H1 (cell line): ENCODE measurements around the gene GXYLT2. TPM values are rescaled to one million over a fixed set of nuclear protein-coding genes. Genes with fewer than 3 reads are reported as not detected.

Experiments
- CTCF ChIA-PET: fragments of 300-600 bp; sonication (Branson Sonifier 250); formaldehyde crosslinking; loops from one replicate; lab custom pipeline; 2021; ENCODE audit not compliant: partially characterized antibody; lab: Charles Lee
- POLR2A ChIA-PET: fragments of 300-600 bp; sonication (Branson Sonifier 250); formaldehyde crosslinking; loops from one replicate; lab custom pipeline; 2021; ENCODE audit warnings: inconsistent platforms; ENCODE audit not compliant: partially characterized antibody; lab: Charles Lee
- DNase-seq, 2 experiments: peaks; one replicate each; pipeline versions ENCODE4 v3.0.0 to v3.0.0-alpha.2; 2010 to 2022; ENCODE audit warnings: low spot score in 2 of 2, low read depth in 1 of 2, mixed read lengths in 1 of 2
- FAIRE-seq: peaks from 2 replicates; lab custom pipeline; 2011; peaks lifted over from hg19 to GRCh38; lab: Jason Lieb, UNC
- H2AFZ ChIP-seq: 2 replicates; pipeline ENCODE4 v1.8.1; 2012; ENCODE audit warnings: low read length, inconsistent platforms
- H2AK5ac ChIP-seq: 2 replicates; pipeline ENCODE4 v1.6.1; 2013; ENCODE audit warnings: low read depth, low read length
- H2BK120ac ChIP-seq: replicated peaks from 2 replicates; pipeline ENCODE3; 2013; ENCODE audit warnings: low read depth, low read length, inconsistent platforms
- H2BK12ac ChIP-seq: 2 replicates; pipeline ENCODE4 v1.6.1; 2013; ENCODE audit warnings: low read depth, low read length
- H2BK15ac ChIP-seq: 2 replicates; pipeline ENCODE4 v1.6.1; 2013; ENCODE audit warnings: low read length
- H2BK20ac ChIP-seq: 2 replicates; pipeline ENCODE4 v1.6.1; 2013; ENCODE audit warnings: low read length
- H2BK5ac ChIP-seq: 2 replicates; pipeline ENCODE4 v1.6.1; 2013; ENCODE audit warnings: low read depth, low read length
- H3K14ac ChIP-seq: 2 replicates; pipeline ENCODE4 v1.6.1; 2013; ENCODE audit warnings: inconsistent platforms; ENCODE audit not compliant: insufficient read length
- H3K18ac ChIP-seq: 2 replicates; pipeline ENCODE4 v1.6.1; 2013; ENCODE audit warnings: low read length; ENCODE audit errors: extremely low read depth
- H3K23ac ChIP-seq: 2 replicates; pipeline ENCODE4 v1.6.1; 2013; ENCODE audit warnings: inconsistent platforms; ENCODE audit not compliant: insufficient read length
- H3K23me2 ChIP-seq: 2 replicates; pipeline ENCODE4 v1.6.1; 2013; ENCODE audit warnings: low read depth, low read length
- H3K27ac ChIP-seq: 2 replicates; pipeline ENCODE4 v1.6.1; 2011; ENCODE audit warnings: low read depth, low read length, inconsistent platforms
- H3K27me3 ChIP-seq, 4 experiments: replicated peaks in 1 of 4; 1 replicate in 1 of 4; 2 replicates in 3 of 4; pipeline versions ENCODE4 v1.6.1 to v1.8.1; 2011 to 2013; ENCODE audit warnings: low read length in 3 of 4, mild to moderate bottlenecking in 3 of 4, inconsistent platforms in 2 of 4, mixed read lengths in 2 of 4, moderate library complexity in 1 of 4; ENCODE audit not compliant: control insufficient read depth in 3 of 4, insufficient read depth in 3 of 4; ENCODE audit errors: extremely low read depth in 1 of 4
- H3K36me3 ChIP-seq, 4 experiments: 2 replicates each; pipeline versions ENCODE4 v1.6.1 to v1.8.1; 2011 to 2013; ENCODE audit warnings: mild to moderate bottlenecking in 4 of 4, low read length in 3 of 4, moderate library complexity in 2 of 4, control low read depth in 1 of 4, inconsistent platforms in 1 of 4; ENCODE audit not compliant: insufficient read depth in 4 of 4, control insufficient read depth in 2 of 4
- H3K4ac ChIP-seq: replicated peaks from 2 replicates; pipeline ENCODE3; 2013; ENCODE audit warnings: low read length, low read depth, mixed read lengths, inconsistent platforms; ENCODE audit not compliant: insufficient read length
- H3K4me1 ChIP-seq, 4 experiments: replicated peaks in 1 of 4; 1 replicate in 1 of 4; 2 replicates in 3 of 4; pipeline versions ENCODE4 v1.6.1 to v1.8.1; 2011 to 2013; ENCODE audit warnings: low read length in 3 of 4, inconsistent platforms in 2 of 4, mixed read lengths in 1 of 4; ENCODE audit not compliant: insufficient read depth in 4 of 4, control insufficient read depth in 3 of 4
- H3K4me2 ChIP-seq, 2 experiments: 2 replicates each; pipeline versions ENCODE4 v1.6.1 to v1.8.1; 2011 to 2013; ENCODE audit warnings: low read depth in 2 of 2, low read length in 2 of 2, control low read depth in 1 of 2, inconsistent platforms in 1 of 2, mild to moderate bottlenecking in 1 of 2; ENCODE audit not compliant: insufficient read depth in 1 of 2
- H3K4me3 ChIP-seq, 4 experiments: fragments of 200-600, 300-600 bp in 1 of 4; sonication (generic), shearing (Covaris generic), sonication (Bioruptor Twin) in 1 of 4; 2 replicates each; pipeline versions ENCODE4 v1.5.1 to v1.8.1; 2011 to 2016; ENCODE audit warnings: low read length in 4 of 4, low read depth in 3 of 4, control low read depth in 2 of 4, inconsistent platforms in 2 of 4, mild to moderate bottlenecking in 2 of 4, mixed read lengths in 1 of 4, moderate library complexity in 1 of 4; ENCODE audit not compliant: insufficient read depth in 2 of 4; ENCODE audit errors: extremely low read depth in 1 of 4
- H3K56ac ChIP-seq: replicated peaks from 2 replicates; pipeline ENCODE3; 2013; ENCODE audit warnings: low read depth, mild to moderate bottlenecking, mixed read lengths, low read length, inconsistent platforms; ENCODE audit not compliant: insufficient read length
- H3K79me1 ChIP-seq: 2 replicates; pipeline ENCODE4 v1.6.1; 2013; ENCODE audit warnings: low read depth, low read length, control low read depth
- H3K79me2 ChIP-seq, 2 experiments: 2 replicates each; pipeline versions ENCODE4 v1.6.1 to v1.8.1; 2012 to 2013; ENCODE audit warnings: low read length in 2 of 2, mild to moderate bottlenecking in 2 of 2, inconsistent platforms in 1 of 2; ENCODE audit not compliant: insufficient read depth in 2 of 2, control insufficient read depth in 1 of 2
- H3K9ac ChIP-seq, 4 experiments: replicated peaks in 1 of 4; 1 replicate in 1 of 4; 2 replicates in 3 of 4; pipeline versions ENCODE4 v1.6.1 to v1.8.1; 2011 to 2013; ENCODE audit warnings: low read depth in 3 of 4, low read length in 3 of 4, control low read depth in 2 of 4, mild to moderate bottlenecking in 2 of 4, moderate library complexity in 2 of 4, inconsistent platforms in 1 of 4; ENCODE audit errors: extremely low read depth in 1 of 4
- H3K9me3 ChIP-seq, 2 experiments: 2 replicates each; pipeline versions ENCODE4 v1.6.1 to v1.8.1; 2012 to 2013; ENCODE audit warnings: mild to moderate bottlenecking in 2 of 2, moderate library complexity in 2 of 2, control low read depth in 1 of 2, inconsistent platforms in 1 of 2, low read depth in 1 of 2, low read length in 1 of 2, mixed read lengths in 1 of 2; ENCODE audit not compliant: insufficient read depth in 2 of 2
- H4K20me1 ChIP-seq, 2 experiments: replicated peaks in 1 of 2; 2 replicates each; pipeline versions ENCODE3 to v1.8.1; 2011 to 2013; ENCODE audit warnings: inconsistent platforms in 2 of 2, low read length in 2 of 2, mild to moderate bottlenecking in 1 of 2; ENCODE audit not compliant: insufficient read depth in 2 of 2, control insufficient read depth in 1 of 2
- H4K5ac ChIP-seq: 2 replicates; pipeline ENCODE4 v1.6.1; 2013; ENCODE audit warnings: low read length, low read depth, mixed read lengths, inconsistent platforms; ENCODE audit not compliant: insufficient read length
- H4K8ac ChIP-seq: 2 replicates; pipeline ENCODE4 v1.8.0; 2013; ENCODE audit warnings: mild to moderate bottlenecking, moderate library complexity, low read length, inconsistent platforms; ENCODE audit not compliant: insufficient read depth; ENCODE audit errors: extremely low read depth
- H4K91ac ChIP-seq: replicated peaks from 2 replicates; pipeline ENCODE3; 2013; ENCODE audit warnings: low read length, mixed read lengths, inconsistent platforms; ENCODE audit not compliant: insufficient read length
- BCL11A ChIP-seq, 2 experiments: IDR thresholded peaks; one replicate each; pipeline ENCODE4 v1.6.1; 2011; ENCODE audit warnings: low read depth in 2 of 2, low read length in 2 of 2, mild to moderate bottlenecking in 2 of 2
- CTBP2 ChIP-seq: IDR thresholded peaks from 2 replicates; pipeline ENCODE4 v1.7.0; 2011; ENCODE audit warnings: borderline replicate concordance, mild to moderate bottlenecking, moderate library complexity, mixed read lengths, low read length; ENCODE audit not compliant: insufficient read depth, insufficient read length
- EGR1 ChIP-seq: IDR thresholded peaks from 2 replicates; pipeline ENCODE4 v1.6.1; 2011; ENCODE audit warnings: low read depth, low read length, borderline replicate concordance
- NRF1 ChIP-seq: IDR thresholded peaks from 2 replicates; pipeline ENCODE4 v1.6.1; 2011; ENCODE audit warnings: mild to moderate bottlenecking, low read depth, low read length, improper control_type of control experiment
- PHF8 ChIP-seq: fragments of 200-600 bp; sonication (generic); conservative IDR thresholded peaks from 2 replicates; pipeline ENCODE4 v1.7.1; 2012; ENCODE audit warnings: low read depth, mild to moderate bottlenecking, inconsistent platforms, low read length, moderate library complexity
- RFX5 ChIP-seq: IDR thresholded peaks from 2 replicates; pipeline ENCODE4 v1.6.1; 2011; ENCODE audit warnings: low read depth, low read length, improper control_type of control experiment, borderline replicate concordance
- SP4 ChIP-seq: IDR thresholded peaks from 2 replicates; pipeline ENCODE4 v1.6.1; 2012; ENCODE audit warnings: low read length, inconsistent platforms
- TBP ChIP-seq: IDR thresholded peaks from 2 replicates; pipeline ENCODE4 v1.6.1; 2011; ENCODE audit warnings: low read depth, low read length, improper control_type of control experiment
- TCF12 ChIP-seq: IDR thresholded peaks from 2 replicates; pipeline ENCODE4 v1.6.1; 2011; ENCODE audit warnings: low read depth, mild to moderate bottlenecking, low read length
- YY1 ChIP-seq: IDR thresholded peaks from 2 replicates; pipeline ENCODE4 v1.6.1; 2011; ENCODE audit warnings: low read depth, mild to moderate bottlenecking, low read length
- WGBS, 2 experiments: shearing (Covaris generic) in 1 of 2; methylation state at CpG; one replicate each; pipeline versions ENCODE4 v1.1.6 to v1.1.7; 2013 to 2015; ENCODE audit warnings: low lambda C conversion rate in 2 of 2, mixed read lengths in 2 of 2, inconsistent platforms in 1 of 2, low coverage in 1 of 2, missing lambda C conversion rate in 1 of 2; ENCODE audit not compliant: insufficient replicate concordance in 2 of 2, insufficient coverage in 1 of 2, insufficient read length in 1 of 2; ENCODE audit errors: extremely low coverage in 1 of 2, missing lambda C conversion rate in 1 of 2; 5-methylcytosine and 5-hydroxymethylcytosine counted together
- polyA plus RNA-seq, 7 experiments: library from polyadenylated mRNA; depleted of rRNA in 3 of 7; stranded (reverse) in 5 of 7; unstranded in 2 of 7; fragments of >200 nt in 5 of 7; fragments of 200-250 nt in 2 of 7; gene quantifications; 1 replicate in 5 of 7; 2 replicates in 1 of 7; 4 replicates in 1 of 7; pipeline versions ENCODE4 v1.2.1 to v1.2.3, GENCODE V29; 2011 to 2013; ENCODE audit warnings: missing spikeins in 2 of 7, mixed read lengths in 2 of 7
- total RNA-seq: library from RNA; stranded (reverse); fragmentation: NEBNext Ultra II Directional; extraction: Animal tissue kit (Norgen Biotek cat#: 25700); gene quantifications from 2 replicates; pipeline ENCODE4 v1.2.1, GENCODE V29; 2021
- TF ChIP-seq, protein P1 (sequence below): IDR thresholded peaks from 2 replicates; pipeline ENCODE4 v1.6.1; 2012; ENCODE audit warnings: low read length, inconsistent platforms

GXYLT2 gene
- total and polyA plus RNA-seq, 2 of the 8 experiments (the other 6 are each of a cell fraction or from before 2014, with no cell fraction given), result 1.8 to 5.6 TPM

DNA sequence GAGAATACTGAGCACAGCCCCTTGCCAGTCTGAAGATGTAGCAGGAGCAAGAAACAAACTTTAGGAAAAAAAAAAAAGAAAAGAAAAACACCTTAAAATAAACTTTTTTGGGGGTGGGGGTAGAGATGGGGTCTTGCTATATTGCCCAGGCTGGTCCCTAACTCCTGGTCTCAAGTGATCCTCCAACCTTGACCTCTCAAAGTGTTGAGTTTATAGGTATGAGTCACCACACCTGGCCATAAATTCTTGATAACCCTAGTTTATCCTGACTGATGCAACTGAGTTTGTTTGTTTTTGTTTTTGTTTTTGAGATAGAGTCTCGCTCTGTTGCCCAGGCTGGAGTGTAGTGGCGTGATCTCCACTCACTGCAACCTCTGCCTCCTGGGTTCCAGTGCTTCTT, 28.4 kb downstream of the GXYLT2 start:
- Histone ChIP-seq H3K27ac (no peak overlapping the region), H3K23me2 (no peaks in the 10 kb centered on the region), H3K18ac (no peak overlapping the region), H3K4me2 (no peak overlapping the region), H3K4ac (no peak overlapping the region), H3K9ac (no peak overlapping the region), H3K9me3 (no peaks in the 10 kb centered on the region), H3K4me1 (no peaks in the 10 kb centered on the region), H2BK15ac (no peak overlapping the region), H3K56ac (no peak overlapping the region), H4K5ac (no peak overlapping the region), H2AK5ac (no peak overlapping the region), H3K79me1 (no peaks in the 10 kb centered on the region), H4K91ac (no peak overlapping the region), H4K8ac (no peak overlapping the region), H3K14ac (no peak overlapping the region), H2BK120ac (no peak overlapping the region), H3K79me2 (no peaks in the 10 kb centered on the region), H4K20me1 (no peaks in the 10 kb centered on the region), H2BK20ac (no peak overlapping the region), H3K4me3 (no peak overlapping the region), H3K27me3 (no peaks in the 10 kb centered on the region), H3K36me3 (no peaks in the 10 kb centered on the region), H2BK5ac (no peak overlapping the region), H3K23ac (no peak overlapping the region), H2AFZ (no peak overlapping the region), H2BK12ac (no peak overlapping the region)
- FAIRE-seq (no peak), DNase-seq (no peak)
- ChIA-PET POLR2A (no interaction called here), CTCF (interaction anchor here (0.6 kb wide), 1 partner anchor 12 kb away, joined by 3 read pairs; no protein-coding TSS in a partner anchor)
- 95% methylated on average over 2 of the region's 2 CpGs; no CpG with 5 or more reads in 1 of the 2 experiments for WGBS, 2 experiments
- TF ChIP-seq PHF8, result no peak
- TF ChIP-seq TCF12, result no peak
- TF ChIP-seq SP4, result no peak
- no peak for TF ChIP-seq RFX5
- TF ChIP-seq YY1, result no peak
- TF ChIP-seq BCL11A (IDR thresholded peaks at IDR 0.05; ENCODE audit: low read depth in 2 of 2, low read length in 2 of 2), result no peak
- TF ChIP-seq, protein P1, sequence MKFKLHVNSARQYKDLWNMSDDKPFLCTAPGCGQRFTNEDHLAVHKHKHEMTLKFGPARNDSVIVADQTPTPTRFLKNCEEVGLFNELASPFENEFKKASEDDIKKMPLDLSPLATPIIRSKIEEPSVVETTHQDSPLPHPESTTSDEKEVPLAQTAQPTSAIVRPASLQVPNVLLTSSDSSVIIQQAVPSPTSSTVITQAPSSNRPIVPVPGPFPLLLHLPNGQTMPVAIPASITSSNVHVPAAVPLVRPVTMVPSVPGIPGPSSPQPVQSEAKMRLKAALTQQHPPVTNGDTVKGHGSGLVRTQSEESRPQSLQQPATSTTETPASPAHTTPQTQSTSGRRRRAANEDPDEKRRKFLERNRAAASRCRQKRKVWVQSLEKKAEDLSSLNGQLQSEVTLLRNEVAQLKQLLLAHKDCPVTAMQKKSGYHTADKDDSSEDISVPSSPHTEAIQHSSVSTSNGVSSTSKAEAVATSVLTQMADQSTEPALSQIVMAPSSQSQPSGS, result no peak
- TF ChIP-seq TBP, result no peak
- no peak for TF ChIP-seq EGR1
- TF ChIP-seq NRF1, result no peak
- no peak for TF ChIP-seq CTBP2
